ENCODE data around the gene CD6.

CD6 gene

DNA sequence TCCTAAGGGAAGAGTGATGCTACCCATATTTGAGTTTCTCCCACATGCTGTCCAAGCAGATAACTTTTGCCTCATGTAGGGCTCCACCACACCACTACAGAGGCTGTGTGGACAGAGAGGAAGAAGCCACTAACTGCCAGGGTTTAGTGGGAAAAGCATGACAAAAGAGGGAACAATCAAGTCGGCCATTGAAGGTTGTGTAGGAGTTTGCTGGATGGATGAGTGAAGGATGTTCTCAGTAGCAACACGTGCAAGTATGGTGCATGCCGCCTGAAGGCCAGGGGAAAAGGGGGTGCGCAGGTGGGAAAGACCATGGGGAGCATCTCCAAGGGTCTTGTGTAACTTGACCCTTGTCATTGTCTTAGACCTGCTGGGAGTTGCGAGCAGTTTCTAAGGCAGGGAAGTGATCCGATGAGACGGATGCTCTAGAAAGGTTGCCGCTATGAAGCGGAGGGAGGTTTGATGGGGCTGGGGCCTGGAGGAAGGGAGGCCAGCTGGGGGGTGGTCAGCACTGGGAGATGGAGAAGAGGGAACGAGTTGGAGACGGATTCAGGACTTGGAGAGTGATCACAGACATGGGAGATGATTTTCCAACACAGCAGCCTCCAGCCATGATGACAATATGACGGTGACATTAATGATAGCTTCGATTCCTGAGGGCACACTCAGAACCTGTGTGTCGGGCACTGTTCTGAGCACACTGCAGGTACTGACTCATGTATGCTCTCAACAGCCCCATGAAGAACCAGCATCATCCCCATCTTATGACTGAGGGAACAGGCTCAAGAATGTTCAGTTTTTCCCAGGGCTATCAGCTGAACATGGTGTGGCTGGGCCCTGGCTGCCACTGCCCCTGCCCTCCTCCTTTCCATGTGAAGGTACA, 53.7 kb downstream of the CD6 start:
- no peak overlapping the region for H3K9ac ChIP-seq (ENCODE audit: low read length)
- no peak overlapping the region for H3K27ac ChIP-seq (ENCODE audit: low read depth, low read length)
- no peaks in the 10 kb centered on the region for H3K36me3 ChIP-seq (ENCODE audit: control insufficient read depth, insufficient read depth, low read length)
- H3K4me1 ChIP-seq (ENCODE audit: control insufficient read depth, insufficient read depth, low read length): no peaks in the 10 kb centered on the region
- H3K27me3 ChIP-seq (ENCODE audit: control insufficient read depth, insufficient read depth, low read length): peaks cover 5% of the 10 kb centered on the region
- H3K4me3 ChIP-seq (ENCODE audit: low read length): no peak overlapping the region

DNA sequence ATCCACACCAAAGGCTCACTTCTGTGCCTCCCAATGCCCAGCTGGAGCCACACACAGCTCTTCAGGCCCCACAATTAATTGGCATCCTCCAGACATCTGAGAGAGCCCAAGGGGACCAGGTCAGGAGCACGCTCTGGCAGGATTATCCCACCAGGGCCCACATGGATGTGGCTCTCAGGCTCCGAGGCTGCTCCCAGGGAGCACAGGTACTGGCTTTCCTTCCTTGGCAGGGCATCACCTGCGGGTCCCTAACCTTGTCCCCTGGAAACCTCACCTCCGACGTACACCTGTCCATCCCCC, 54.3 kb downstream of the CD6 start:
- H3K36me3 ChIP-seq (ENCODE audit: control insufficient read depth, insufficient read depth, low read length): no peaks in the 10 kb centered on the region
- no peak overlapping the region for H3K9ac ChIP-seq (ENCODE audit: low read length)
- H3K4me3 ChIP-seq (ENCODE audit: low read length): no peak overlapping the region
- no peaks in the 10 kb centered on the region for H3K4me1 ChIP-seq (ENCODE audit: control insufficient read depth, insufficient read depth, low read length)
- H3K27ac ChIP-seq (ENCODE audit: low read depth, low read length): no peak overlapping the region
- peaks cover 5% of the 10 kb centered on the region for H3K27me3 ChIP-seq (ENCODE audit: control insufficient read depth, insufficient read depth, low read length)

DNA sequence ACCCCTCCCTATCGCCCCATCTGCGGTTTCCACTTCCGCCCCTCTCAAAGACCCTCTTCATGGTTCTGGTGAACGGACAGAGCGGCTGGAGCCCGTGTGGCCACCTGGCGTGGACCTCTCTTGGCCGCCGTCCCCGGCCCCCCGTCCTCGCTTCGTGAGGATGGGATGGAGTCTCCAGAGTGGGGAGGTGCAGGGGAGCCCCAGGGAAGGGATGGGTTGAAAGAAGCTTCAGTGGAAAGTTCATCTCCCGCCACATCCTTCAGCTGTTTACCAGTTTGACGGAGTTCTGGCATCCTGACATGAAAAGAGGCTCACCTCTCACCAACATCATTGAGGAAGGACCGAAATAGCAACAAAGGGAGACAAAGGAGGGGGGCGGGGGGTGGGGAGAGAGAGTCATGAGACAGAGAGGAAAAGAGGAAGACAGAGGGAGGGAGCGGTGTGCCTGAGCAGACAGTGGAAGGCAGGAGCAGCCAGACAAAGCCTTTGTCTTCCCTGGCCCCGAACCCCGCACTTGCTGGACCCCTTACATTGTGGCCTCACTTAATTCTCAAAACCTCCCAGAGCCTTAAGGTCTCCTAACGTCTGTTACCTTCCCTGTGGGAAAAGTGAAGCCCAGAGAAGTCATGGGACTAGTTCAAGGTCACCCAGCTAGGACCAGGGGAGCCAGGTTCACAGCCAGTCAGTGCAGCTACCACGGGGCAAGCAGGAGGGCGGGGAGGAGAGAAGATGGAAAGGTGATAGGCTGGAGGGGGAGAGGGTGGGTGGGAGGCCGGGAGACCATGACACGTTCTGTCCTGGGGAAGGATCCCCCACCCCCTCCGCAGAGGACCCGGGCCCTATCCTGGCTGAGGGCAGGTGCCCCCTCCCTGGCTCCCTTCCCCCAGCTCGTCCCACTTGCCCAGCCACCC, 54.9 kb downstream of the CD6 start:
- H3K27me3 ChIP-seq (ENCODE audit: control insufficient read depth, insufficient read depth, low read length): peaks cover 5% of the 10 kb centered on the region
- no peak overlapping the region for H3K27ac ChIP-seq (ENCODE audit: low read depth, low read length)
- no peak overlapping the region for H3K9ac ChIP-seq (ENCODE audit: low read length)
- H3K4me3 ChIP-seq (ENCODE audit: low read length): no peak overlapping the region
- no peaks in the 10 kb centered on the region for H3K4me1 ChIP-seq (ENCODE audit: control insufficient read depth, insufficient read depth, low read length)
- H3K36me3 ChIP-seq (ENCODE audit: control insufficient read depth, insufficient read depth, low read length): no peaks in the 10 kb centered on the region

GRCh38 chr11:61027141-61027840, 55.8 kb downstream of the CD6 start:
- Histone ChIP-seq H3K27me3 (ENCODE audit: control insufficient read depth, insufficient read depth, low read length) (peaks cover 3% of the 10 kb centered on the region), H3K27ac (ENCODE audit: low read depth, low read length) (no peak overlapping the region), H3K9ac (ENCODE audit: low read length) (no peak overlapping the region), H3K4me1 (ENCODE audit: control insufficient read depth, insufficient read depth, low read length) (no peaks in the 10 kb centered on the region), H3K4me3 (ENCODE audit: low read length) (no peak overlapping the region), H3K36me3 (ENCODE audit: control insufficient read depth, insufficient read depth, low read length) (no peaks in the 10 kb centered on the region)

- Histone ChIP-seq H3K4me1 (ENCODE audit: control insufficient read depth, insufficient read depth, low read length) (no peaks in the 10 kb centered on the region), H3K27ac (ENCODE audit: low read depth, low read length) (no peak overlapping the region)
Observed at GRCh38 chr11:61028135-61028729, 56.8 kb downstream of the CD6 start.

GRCh38 chr11:61032824-61033223, 61.3 kb downstream of the CD6 start:
- H3K36me3 ChIP-seq (ENCODE audit: control insufficient read depth, insufficient read depth, low read length): no peaks in the 10 kb centered on the region
- H3K9ac ChIP-seq (ENCODE audit: low read length): no peak overlapping the region
- peaks cover 7% of the 10 kb centered on the region for H3K4me1 ChIP-seq (ENCODE audit: control insufficient read depth, insufficient read depth, low read length)
- H3K27ac ChIP-seq (ENCODE audit: low read depth, low read length): no peak overlapping the region
- H3K27me3 ChIP-seq (ENCODE audit: control insufficient read depth, insufficient read depth, low read length): no peaks in the 10 kb centered on the region
- no peak overlapping the region for H3K4me3 ChIP-seq (ENCODE audit: low read length)

More at GRCh38 chr11:61028135-61028729, 56.8 kb downstream of the CD6 start:
- H3K36me3 ChIP-seq (ENCODE audit: control insufficient read depth, insufficient read depth, low read length): no peaks in the 10 kb centered on the region
- H3K4me3 ChIP-seq (ENCODE audit: low read length): no peak overlapping the region
- H3K27me3 ChIP-seq (ENCODE audit: control insufficient read depth, insufficient read depth, low read length): peaks cover 3% of the 10 kb centered on the region
- H3K9ac ChIP-seq (ENCODE audit: low read length): no peak overlapping the region

DNA sequence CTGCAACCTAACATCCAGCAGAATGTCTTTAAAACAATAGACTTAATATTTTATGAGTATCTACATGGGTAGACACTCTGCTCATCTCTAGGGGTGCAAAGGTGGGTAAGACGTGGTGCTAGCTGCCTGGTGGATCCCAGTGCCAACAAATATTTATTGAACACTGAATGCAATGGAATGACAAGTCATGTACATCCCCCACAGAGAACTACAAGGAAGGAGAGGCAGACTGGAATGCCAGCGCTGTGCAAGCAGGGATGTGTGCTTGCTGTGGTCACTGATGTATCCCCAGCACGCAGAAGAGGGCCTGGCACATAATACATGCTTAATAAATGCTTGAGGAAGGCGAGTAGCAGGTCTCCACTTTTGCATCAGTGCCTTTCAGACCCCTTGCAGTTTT, 61.9 kb downstream of the CD6 start:
- Histone ChIP-seq H3K27ac (ENCODE audit: low read depth, low read length) (peak overlapping the region; percentile 68), H3K4me1 (ENCODE audit: control insufficient read depth, insufficient read depth, low read length) (peaks cover 7% of the 10 kb centered on the region), H3K9ac (ENCODE audit: low read length) (no peak overlapping the region), H3K4me3 (ENCODE audit: low read length) (no peak overlapping the region), H3K36me3 (ENCODE audit: control insufficient read depth, insufficient read depth, low read length) (no peaks in the 10 kb centered on the region), H3K27me3 (ENCODE audit: control insufficient read depth, insufficient read depth, low read length) (no peaks in the 10 kb centered on the region)

- Histone ChIP-seq H3K9ac (ENCODE audit: low read length) (no peak overlapping the region), H3K27ac (ENCODE audit: low read depth, low read length) (peak overlapping the region; percentile 68), H3K36me3 (ENCODE audit: control insufficient read depth, insufficient read depth, low read length) (no peaks in the 10 kb centered on the region), H3K27me3 (ENCODE audit: control insufficient read depth, insufficient read depth, low read length) (no peaks in the 10 kb centered on the region), H3K4me1 (ENCODE audit: control insufficient read depth, insufficient read depth, low read length) (peaks cover 7% of the 10 kb centered on the region), H3K4me3 (ENCODE audit: low read length) (no peak overlapping the region)
Observed at GRCh38 chr11:61034111-61034510, 62.6 kb downstream of the CD6 start.

GRCh38 chr11:61034704-61035525, 63.4 kb downstream of the CD6 start:
- H3K27me3 ChIP-seq (ENCODE audit: control insufficient read depth, insufficient read depth, low read length): no peaks in the 10 kb centered on the region
- H3K27ac ChIP-seq (ENCODE audit: low read depth, low read length): peak overlapping the region; percentile 68
- H3K9ac ChIP-seq (ENCODE audit: low read length): no peak overlapping the region
- H3K36me3 ChIP-seq (ENCODE audit: control insufficient read depth, insufficient read depth, low read length): no peaks in the 10 kb centered on the region
- H3K4me3 ChIP-seq (ENCODE audit: low read length): no peak overlapping the region
- H3K4me1 ChIP-seq (ENCODE audit: control insufficient read depth, insufficient read depth, low read length): peaks cover 7% of the 10 kb centered on the region

GRCh38 chr11:61035526-61035835, 64.0 kb downstream of the CD6 start:
- Histone ChIP-seq H3K9ac (ENCODE audit: low read length) (no peak overlapping the region), H3K4me3 (ENCODE audit: low read length) (no peak overlapping the region), H3K36me3 (ENCODE audit: control insufficient read depth, insufficient read depth, low read length) (no peaks in the 10 kb centered on the region), H3K27me3 (ENCODE audit: control insufficient read depth, insufficient read depth, low read length) (no peaks in the 10 kb centered on the region), H3K27ac (ENCODE audit: low read depth, low read length) (no peak overlapping the region), H3K4me1 (ENCODE audit: control insufficient read depth, insufficient read depth, low read length) (peaks cover 7% of the 10 kb centered on the region)

DNA sequence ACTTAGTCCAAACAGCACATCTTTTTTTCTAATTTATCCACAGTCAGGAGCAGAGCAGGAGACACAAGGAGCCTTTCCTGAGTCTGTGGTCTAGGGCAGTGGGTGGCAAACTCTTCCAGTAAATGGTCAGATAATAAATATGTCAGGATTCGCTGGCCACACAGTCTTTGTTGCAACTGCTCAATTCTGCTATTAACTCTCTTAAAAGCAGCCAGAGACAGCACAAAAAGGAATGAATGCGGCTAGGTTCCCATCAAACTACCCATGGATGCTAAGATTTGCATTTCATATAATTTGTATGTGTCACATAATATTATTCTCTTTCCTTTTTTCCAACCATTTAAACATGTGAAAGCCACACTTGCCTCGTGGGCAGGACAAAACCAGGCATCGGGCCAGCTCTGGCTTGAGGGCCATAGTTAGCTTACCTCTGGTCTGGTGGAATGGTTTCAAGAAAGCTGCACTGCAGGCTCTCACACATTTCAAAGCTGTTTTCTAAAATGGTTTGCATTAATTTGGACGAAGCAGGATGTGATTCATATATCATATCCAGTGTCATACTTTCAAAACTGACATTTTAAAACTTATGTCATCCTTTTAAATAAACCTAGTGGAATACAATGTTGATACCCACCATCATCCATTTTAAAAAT, 66.1 kb downstream of the CD6 start:
- Histone ChIP-seq H3K36me3 (ENCODE audit: control insufficient read depth, insufficient read depth, low read length) (no peaks in the 10 kb centered on the region), H3K4me3 (ENCODE audit: low read length) (no peak overlapping the region), H3K4me1 (ENCODE audit: control insufficient read depth, insufficient read depth, low read length) (peaks cover 14% of the 10 kb centered on the region), H3K27me3 (ENCODE audit: control insufficient read depth, insufficient read depth, low read length) (no peaks in the 10 kb centered on the region), H3K9ac (ENCODE audit: low read length) (no peak overlapping the region), H3K27ac (ENCODE audit: low read depth, low read length) (no peak overlapping the region)
